ENCODE measurements around the gene RAB10.
"Not testable (repeated sequence)": the region's sequence is repeated elsewhere in the genome, so short reads cannot be mapped to it uniquely, and the experiment has no call there.

The RAB10 gene

DNA sequence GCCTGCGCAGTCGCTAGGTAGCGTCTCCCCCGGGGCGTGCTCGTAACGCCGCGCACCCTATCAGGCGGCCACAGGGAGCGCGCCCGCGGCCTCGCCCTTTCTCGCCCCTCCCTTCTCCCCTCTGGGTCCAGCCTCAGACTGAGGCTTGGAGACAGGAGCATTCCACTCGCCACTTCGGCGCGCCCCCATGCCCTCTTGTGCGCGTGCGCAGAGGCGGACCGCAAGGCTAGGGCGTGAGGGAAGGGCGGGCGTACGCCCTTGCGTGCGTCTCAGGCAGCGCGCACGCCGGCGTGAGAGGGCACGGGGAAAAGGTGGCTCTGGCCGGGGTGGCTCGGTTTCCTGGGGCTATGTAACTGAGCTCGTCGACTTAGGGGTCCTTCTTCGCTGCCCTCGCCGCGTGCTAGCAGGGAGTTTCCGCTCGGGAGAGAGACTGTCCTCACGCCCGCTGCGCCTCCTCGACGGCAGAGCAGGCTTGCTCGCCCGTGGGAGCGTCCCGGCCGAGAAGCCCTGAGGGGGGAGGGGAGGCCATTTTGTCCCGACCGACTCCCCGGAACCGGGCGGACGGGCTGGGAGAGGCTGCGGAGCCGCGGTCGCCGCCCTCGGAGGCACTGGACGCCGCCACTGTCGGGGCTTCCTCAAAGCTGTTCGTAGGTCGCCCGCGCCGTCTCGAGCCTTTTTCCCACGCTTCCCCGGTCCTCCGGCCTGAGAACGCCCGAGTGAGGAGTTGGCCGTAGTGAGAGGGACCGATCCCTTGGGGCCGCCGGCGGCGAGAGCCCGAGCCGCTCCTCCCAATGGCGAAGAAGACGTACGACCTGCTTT, at the start of gene RAB10:
RAB10 (plus strand) TSS at position 267 of the 819 bp plus-strand sequence; CDS start at position 792, 525 bp downstream.
- H3K27me3 ChIP-seq (ENCODE audit: control insufficient read depth, insufficient read depth, low read length), result no peaks in the 10 kb centered on the region

DNA sequence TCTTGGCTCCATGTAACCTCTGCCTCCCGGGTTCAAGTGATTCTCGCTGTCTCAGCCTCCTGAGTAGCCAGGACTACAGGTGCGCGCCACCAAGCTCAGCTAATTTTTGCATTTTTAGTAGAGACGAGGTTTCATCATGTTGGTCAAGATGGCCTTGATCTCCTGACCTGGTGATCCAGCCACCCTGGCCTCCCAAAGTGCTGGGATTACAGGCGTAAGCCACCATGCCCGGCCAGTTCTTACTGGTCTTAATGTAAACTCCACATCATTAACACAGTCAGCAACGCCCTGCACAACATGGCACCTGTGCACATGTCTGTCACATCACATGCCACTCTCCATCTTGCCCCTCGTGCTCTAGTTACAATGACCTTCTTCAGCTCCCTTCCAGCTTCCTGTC, 45.8 kb upstream of the RAB10 start:
- Histone ChIP-seq H3K36me3 (ENCODE audit: control insufficient read depth, insufficient read depth, low read length) (no peaks in the 10 kb centered on the region), H3K4me3 (ENCODE audit: low read depth, low read length) (no peak overlapping the region), H3K9me3 (ENCODE audit: control insufficient read depth, insufficient read depth, low read depth, low read length) (no peaks in the 10 kb centered on the region), H3K4me1 (ENCODE audit: control insufficient read depth, insufficient read depth, low read length) (peaks cover 3% of the 10 kb centered on the region; the same call in 1 of the 2 replicates), H3K27ac (ENCODE audit: low read depth, low read length) (no peak overlapping the region), H3K27me3 (ENCODE audit: control insufficient read depth, insufficient read depth, low read length) (no peaks in the 10 kb centered on the region), H3K9ac (ENCODE audit: low read length) (no peak overlapping the region)

More for the DNA sequence above, at the start of gene RAB10:
- Histone ChIP-seq H3K9me3 (ENCODE audit: control insufficient read depth, insufficient read depth, low read depth, low read length) (no peaks in the 10 kb centered on the region), H3K27ac (ENCODE audit: low read depth, low read length) (peak within 1 kb of the TSS; percentile 89), H3K9ac (ENCODE audit: low read length) (peak within 1 kb of the TSS; percentile 90), H3K4me1 (ENCODE audit: control insufficient read depth, insufficient read depth, low read length) (peaks cover 6% of the 10 kb centered on the region), H3K4me3 (ENCODE audit: low read depth, low read length) (peak within 1 kb of the TSS; percentile 95), H3K36me3 (ENCODE audit: control insufficient read depth, insufficient read depth, low read length) (peaks cover 10% of the 10 kb centered on the region)

DNA sequence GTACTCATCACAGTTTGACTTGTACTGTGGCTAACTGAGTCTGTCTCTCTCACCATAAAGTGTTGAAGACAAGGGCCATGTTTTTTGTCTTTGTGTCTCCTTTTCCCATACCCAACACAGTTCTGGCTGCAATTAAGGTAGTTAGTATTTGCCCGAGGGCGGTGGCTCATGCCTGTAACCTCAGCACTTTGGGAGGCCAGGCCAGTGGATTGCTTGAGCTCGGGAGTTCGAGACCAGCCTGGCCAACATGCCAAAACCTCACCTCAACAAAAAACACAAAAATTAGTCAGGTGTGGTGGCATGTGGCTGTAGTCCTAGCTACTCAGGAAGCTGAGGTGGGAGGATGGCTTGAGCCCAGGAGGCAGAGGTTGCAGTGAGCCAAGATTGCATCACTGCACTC, 44.7 kb upstream of the RAB10 start:
- Histone ChIP-seq H3K9ac (ENCODE audit: low read length) (no peak overlapping the region), H3K9me3 (ENCODE audit: control insufficient read depth, insufficient read depth, low read depth, low read length) (no peaks in the 10 kb centered on the region), H3K27me3 (ENCODE audit: control insufficient read depth, insufficient read depth, low read length) (no peaks in the 10 kb centered on the region), H3K4me3 (ENCODE audit: low read depth, low read length) (no peak overlapping the region), H3K27ac (ENCODE audit: low read depth, low read length) (no peak overlapping the region), H3K4me1 (ENCODE audit: control insufficient read depth, insufficient read depth, low read length) (no peaks in the 10 kb centered on the region), H3K36me3 (ENCODE audit: control insufficient read depth, insufficient read depth, low read length) (no peaks in the 10 kb centered on the region)

DNA sequence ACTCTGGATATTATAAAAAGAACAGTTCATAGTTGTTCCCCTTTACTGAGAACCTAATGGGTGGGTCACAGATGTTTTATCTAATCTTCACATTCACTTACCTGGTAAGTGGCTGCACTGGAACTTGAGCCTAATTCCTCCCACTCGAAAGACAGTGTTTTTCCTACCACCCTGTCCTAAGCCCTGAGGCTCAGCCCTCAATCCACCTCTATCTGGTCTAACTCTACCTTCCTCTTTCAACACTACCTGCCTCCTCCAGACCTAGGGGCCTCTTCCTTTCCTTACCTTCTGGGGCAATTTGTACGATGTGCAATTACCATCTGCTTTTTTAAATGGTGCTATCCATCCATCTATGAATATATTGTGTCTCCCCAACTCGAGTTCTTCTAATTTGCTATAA, 41.9 kb upstream of the RAB10 start:
- Histone ChIP-seq H3K9ac (ENCODE audit: low read length) (no peak overlapping the region), H3K27me3 (ENCODE audit: control insufficient read depth, insufficient read depth, low read length) (no peaks in the 10 kb centered on the region), H3K27ac (ENCODE audit: low read depth, low read length) (no peak overlapping the region), H3K9me3 (ENCODE audit: control insufficient read depth, insufficient read depth, low read depth, low read length) (no peaks in the 10 kb centered on the region), H3K36me3 (ENCODE audit: control insufficient read depth, insufficient read depth, low read length) (no peaks in the 10 kb centered on the region), H3K4me3 (ENCODE audit: low read depth, low read length) (no peak overlapping the region), H3K4me1 (ENCODE audit: control insufficient read depth, insufficient read depth, low read length) (no peaks in the 10 kb centered on the region)

DNA sequence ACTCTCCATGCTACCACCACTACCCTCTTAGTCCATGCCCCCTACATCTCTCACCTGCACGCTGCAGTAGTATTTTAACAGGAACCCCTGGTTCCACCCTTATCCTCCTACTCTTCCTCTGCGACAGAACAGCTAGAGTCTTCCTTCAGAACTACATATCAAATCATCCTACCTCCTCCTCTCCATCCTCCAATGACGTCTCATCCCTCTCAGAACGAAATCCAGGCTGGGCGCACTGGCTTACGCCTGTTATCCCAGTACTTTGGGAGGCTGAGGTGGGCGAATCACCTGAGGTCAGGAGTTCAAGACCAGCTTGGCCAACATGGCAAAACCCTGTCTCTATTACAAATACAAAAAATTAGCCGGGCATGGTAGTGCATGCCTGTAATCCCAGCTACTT, 41.3 kb upstream of the RAB10 start:
- H3K4me1 ChIP-seq (ENCODE audit: control insufficient read depth, insufficient read depth, low read length), result no peaks in the 10 kb centered on the region
- H3K27ac ChIP-seq (ENCODE audit: low read depth, low read length), result no peak overlapping the region
- H3K9ac ChIP-seq (ENCODE audit: low read length), result no peak overlapping the region
- H3K4me3 ChIP-seq (ENCODE audit: low read depth, low read length), result no peak overlapping the region
- no peaks in the 10 kb centered on the region for H3K27me3 ChIP-seq (ENCODE audit: control insufficient read depth, insufficient read depth, low read length)
- no peaks in the 10 kb centered on the region for H3K36me3 ChIP-seq (ENCODE audit: control insufficient read depth, insufficient read depth, low read length)
- H3K9me3 ChIP-seq (ENCODE audit: control insufficient read depth, insufficient read depth, low read depth, low read length), result no peaks in the 10 kb centered on the region

DNA sequence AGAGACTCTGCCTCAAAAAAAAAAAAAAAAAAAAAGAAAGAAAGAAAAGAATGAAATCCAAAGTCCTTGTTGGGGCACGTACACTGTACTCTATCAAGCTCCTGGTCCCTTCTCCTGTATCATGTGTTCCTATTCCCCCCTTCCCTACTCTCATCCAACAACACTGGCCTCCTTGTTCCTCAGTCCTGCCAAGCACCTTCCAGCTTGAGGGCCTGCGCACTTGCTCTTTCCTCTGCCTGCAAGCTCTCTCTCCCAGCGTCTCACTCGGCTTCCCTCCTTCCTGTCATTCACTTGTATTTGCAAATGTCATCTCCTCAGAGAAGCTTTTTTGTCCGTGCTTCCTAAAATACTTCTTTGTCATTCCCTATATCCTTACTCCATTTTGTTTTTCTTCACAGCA, 40.8 kb upstream of the RAB10 start:
- Histone ChIP-seq H3K27ac (ENCODE audit: low read depth, low read length) (no peak overlapping the region), H3K27me3 (ENCODE audit: control insufficient read depth, insufficient read depth, low read length) (no peaks in the 10 kb centered on the region), H3K9ac (ENCODE audit: low read length) (no peak overlapping the region), H3K9me3 (ENCODE audit: control insufficient read depth, insufficient read depth, low read depth, low read length) (no peaks in the 10 kb centered on the region), H3K4me3 (ENCODE audit: low read depth, low read length) (no peak overlapping the region), H3K4me1 (ENCODE audit: control insufficient read depth, insufficient read depth, low read length) (no peaks in the 10 kb centered on the region), H3K36me3 (ENCODE audit: control insufficient read depth, insufficient read depth, low read length) (no peaks in the 10 kb centered on the region)

DNA sequence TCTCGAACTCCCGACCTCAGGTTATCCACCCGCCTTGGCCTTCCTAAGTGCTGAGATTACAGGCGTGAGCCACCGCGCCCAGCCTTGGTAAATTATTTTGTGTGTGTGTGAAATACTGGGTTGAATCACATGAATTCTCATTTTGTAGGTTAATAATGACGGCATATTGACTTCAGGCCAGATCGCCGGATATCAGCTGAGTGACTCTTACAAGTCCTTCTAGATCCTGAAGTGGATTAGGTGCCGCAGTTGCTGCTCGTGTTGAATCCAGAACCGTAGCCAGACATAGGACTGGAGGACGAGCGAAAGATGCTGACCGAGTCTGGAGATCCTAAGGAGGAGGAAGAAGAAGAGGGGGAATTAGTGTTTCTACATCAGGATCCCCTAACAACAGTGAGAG, 39.4 kb upstream of the RAB10 start:
- no peaks in the 10 kb centered on the region for H3K4me1 ChIP-seq (ENCODE audit: control insufficient read depth, insufficient read depth, low read length)
- H3K4me3 ChIP-seq (ENCODE audit: low read depth, low read length), result no peak overlapping the region
- H3K27ac ChIP-seq (ENCODE audit: low read depth, low read length), result no peak overlapping the region
- H3K9me3 ChIP-seq (ENCODE audit: control insufficient read depth, insufficient read depth, low read depth, low read length), result no peaks in the 10 kb centered on the region
- H3K9ac ChIP-seq (ENCODE audit: low read length), result no peak overlapping the region
- no peaks in the 10 kb centered on the region for H3K27me3 ChIP-seq (ENCODE audit: control insufficient read depth, insufficient read depth, low read length)
- H3K36me3 ChIP-seq (ENCODE audit: control insufficient read depth, insufficient read depth, low read length), result no peaks in the 10 kb centered on the region

DNA sequence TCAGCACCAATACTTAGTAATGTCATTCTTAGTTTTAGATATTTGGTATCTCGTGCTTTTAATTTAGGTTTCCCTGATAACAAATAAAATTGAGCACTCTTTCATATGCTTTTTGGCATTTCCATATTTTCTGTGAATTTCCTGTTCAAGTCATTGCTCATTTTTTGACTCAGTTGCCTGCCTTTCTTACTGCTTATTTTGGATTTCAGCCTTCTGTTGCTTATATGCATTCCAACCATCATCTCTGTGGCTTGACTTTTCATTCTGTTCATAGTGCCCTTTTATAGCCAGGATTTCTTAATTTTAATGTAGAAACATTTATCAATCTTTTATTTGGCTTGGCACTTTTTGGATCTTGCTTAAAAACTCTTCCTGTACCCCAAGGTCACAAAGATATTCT, 37.0 kb upstream of the RAB10 start:
- Histone ChIP-seq H3K4me1 (ENCODE audit: control insufficient read depth, insufficient read depth, low read length) (no peaks in the 10 kb centered on the region), H3K36me3 (ENCODE audit: control insufficient read depth, insufficient read depth, low read length) (no peaks in the 10 kb centered on the region), H3K9ac (ENCODE audit: low read length) (no peak overlapping the region), H3K9me3 (ENCODE audit: control insufficient read depth, insufficient read depth, low read depth, low read length) (no peaks in the 10 kb centered on the region), H3K27ac (ENCODE audit: low read depth, low read length) (no peak overlapping the region), H3K27me3 (ENCODE audit: control insufficient read depth, insufficient read depth, low read length) (no peaks in the 10 kb centered on the region), H3K4me3 (ENCODE audit: low read depth, low read length) (no peak overlapping the region)

DNA sequence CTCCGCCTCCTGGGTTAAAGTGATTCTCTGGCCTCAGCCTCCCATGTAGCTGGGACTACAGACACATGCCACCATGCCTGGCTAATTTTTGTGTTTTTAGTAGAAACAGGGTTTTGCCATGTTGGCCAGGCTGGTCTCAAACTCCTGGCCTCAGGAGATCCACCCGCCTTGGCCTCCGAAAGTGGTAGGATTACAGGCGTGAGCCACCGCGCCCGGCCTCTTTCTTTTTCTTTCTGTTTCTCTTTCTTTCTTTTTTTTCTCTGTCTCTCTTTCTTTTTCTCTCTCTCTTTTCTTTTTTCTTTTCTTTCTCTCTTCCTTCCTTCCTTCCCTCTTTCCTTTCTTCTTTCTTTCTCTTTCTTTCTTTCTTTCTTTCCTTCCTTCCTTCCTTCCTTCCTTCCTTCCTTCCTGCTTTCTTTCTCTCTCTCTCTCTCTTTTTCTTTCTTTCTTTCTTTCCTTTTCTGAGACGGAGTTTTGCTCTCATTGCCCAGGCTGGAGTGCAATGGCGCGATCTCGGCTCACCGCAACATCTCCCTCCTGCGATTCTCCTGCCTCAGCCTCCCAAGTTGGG, 35.0 kb upstream of the RAB10 start:
- not testable (repeated sequence) for H3K4me1 ChIP-seq (ENCODE audit: control insufficient read depth, insufficient read depth, low read length); H3K9me3 ChIP-seq (ENCODE audit: control insufficient read depth, insufficient read depth, low read depth, low read length); H3K4me3 ChIP-seq (ENCODE audit: low read depth, low read length); H3K9ac ChIP-seq (ENCODE audit: low read length); H3K27ac ChIP-seq (ENCODE audit: low read depth, low read length); H3K27me3 ChIP-seq (ENCODE audit: control insufficient read depth, insufficient read depth, low read length); H3K36me3 ChIP-seq (ENCODE audit: control insufficient read depth, insufficient read depth, low read length)

DNA sequence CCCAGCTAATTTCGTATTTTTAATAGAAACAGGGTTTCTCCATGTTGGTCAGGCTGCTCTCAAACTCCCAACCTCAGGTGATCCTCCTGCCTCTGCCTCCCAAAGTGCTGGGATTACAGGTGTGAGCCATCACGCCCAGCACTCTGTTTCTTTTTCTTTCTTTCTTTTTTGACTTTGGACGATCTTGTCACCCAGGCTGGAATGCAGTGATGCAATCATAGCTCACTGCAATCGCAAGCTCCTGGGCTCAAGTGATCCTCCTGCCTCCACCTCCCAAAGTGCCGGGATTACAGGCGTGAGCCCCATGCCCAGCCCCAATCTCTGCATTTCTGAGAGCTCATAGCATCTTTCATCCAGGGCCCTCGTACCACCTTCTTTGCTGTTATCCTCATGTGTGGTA, 34.5 kb upstream of the RAB10 start:
- not testable (repeated sequence) for H3K27me3 ChIP-seq (ENCODE audit: control insufficient read depth, insufficient read depth, low read length); H3K4me3 ChIP-seq (ENCODE audit: low read depth, low read length); H3K4me1 ChIP-seq (ENCODE audit: control insufficient read depth, insufficient read depth, low read length); H3K27ac ChIP-seq (ENCODE audit: low read depth, low read length); H3K36me3 ChIP-seq (ENCODE audit: control insufficient read depth, insufficient read depth, low read length); H3K9me3 ChIP-seq (ENCODE audit: control insufficient read depth, insufficient read depth, low read depth, low read length); H3K9ac ChIP-seq (ENCODE audit: low read length)

DNA sequence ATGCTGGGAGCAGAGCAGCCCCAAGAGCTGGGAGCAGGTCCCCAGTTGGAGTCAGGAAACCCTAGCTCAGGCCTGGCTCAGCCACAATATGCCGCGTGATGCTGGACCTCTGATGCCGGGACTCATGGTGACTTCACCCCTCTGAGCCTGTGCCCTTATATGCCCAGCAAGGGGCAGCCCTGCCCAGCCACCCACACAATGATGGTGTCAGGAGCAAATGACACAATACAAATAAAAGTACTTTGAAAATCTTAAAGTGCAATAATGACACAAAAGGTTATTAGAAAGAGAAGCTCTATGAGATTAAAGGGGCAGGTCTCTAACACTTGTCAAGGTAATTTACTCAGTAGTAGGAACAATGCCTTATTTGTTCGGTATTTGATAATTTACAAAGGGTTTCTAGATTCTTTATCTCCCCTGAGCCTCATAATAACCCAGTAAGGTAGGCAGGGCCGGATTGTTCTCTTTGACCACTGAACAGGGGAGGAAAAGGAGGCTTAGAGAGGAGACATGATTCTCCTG, 33.3 kb upstream of the RAB10 start:
- no peaks in the 10 kb centered on the region for H3K9me3 ChIP-seq (ENCODE audit: control insufficient read depth, insufficient read depth, low read depth, low read length)
- H3K27ac ChIP-seq (ENCODE audit: low read depth, low read length), result no peak overlapping the region
- no peak overlapping the region for H3K9ac ChIP-seq (ENCODE audit: low read length)
- no peak overlapping the region for H3K4me3 ChIP-seq (ENCODE audit: low read depth, low read length)
- no peaks in the 10 kb centered on the region for H3K4me1 ChIP-seq (ENCODE audit: control insufficient read depth, insufficient read depth, low read length)
- no peaks in the 10 kb centered on the region for H3K36me3 ChIP-seq (ENCODE audit: control insufficient read depth, insufficient read depth, low read length)
- no peaks in the 10 kb centered on the region for H3K27me3 ChIP-seq (ENCODE audit: control insufficient read depth, insufficient read depth, low read length)

Data from HUES6 (cell line).